WERI-Rb-1 (cell line): ENCODE data around the gene FHOD3.

Source experiments
- DNase-seq: peaks from one replicate; pipeline ENCODE4 v3.0.0-alpha.2; 2020
- H3K27ac ChIP-seq: fragments of 250-450 bp; sonication (Bioruptor Pico); 2 replicates; pipeline ENCODE4 v1.5.1; 2020; ENCODE audit warnings: mild to moderate bottlenecking, moderate library complexity
- H3K27me3 ChIP-seq: fragments of 250-450 bp; sonication (Bioruptor Pico); 2 replicates; pipeline ENCODE4 v1.5.1; 2021; ENCODE audit warnings: mild to moderate bottlenecking, low read depth, moderate library complexity; ENCODE audit not compliant: insufficient read depth, severe bottlenecking
- H3K36me3 ChIP-seq: fragments of 250-450 bp; sonication (Bioruptor Pico); 2 replicates; pipeline ENCODE4 v1.5.1; 2020; ENCODE audit warnings: mild to moderate bottlenecking, moderate library complexity
- H3K4me3 ChIP-seq: 2 replicates; pipeline ENCODE4 v1.5.1; 2011; ENCODE audit warnings: low read depth, mild to moderate bottlenecking, control low read depth, low read length
- H3K9me3 ChIP-seq: fragments of 250-450 bp; sonication (Bioruptor Pico); 2 replicates; pipeline ENCODE4 v1.5.1; 2021; ENCODE audit warnings: mild to moderate bottlenecking, moderate library complexity; ENCODE audit not compliant: severe bottlenecking
- CTCF ChIP-seq: IDR thresholded peaks from 2 replicates; pipeline ENCODE4 v1.5.1; 2011; ENCODE audit warnings: low read depth, mild to moderate bottlenecking, control low read depth, inconsistent platforms, low read length

Gene FHOD3

DNA sequence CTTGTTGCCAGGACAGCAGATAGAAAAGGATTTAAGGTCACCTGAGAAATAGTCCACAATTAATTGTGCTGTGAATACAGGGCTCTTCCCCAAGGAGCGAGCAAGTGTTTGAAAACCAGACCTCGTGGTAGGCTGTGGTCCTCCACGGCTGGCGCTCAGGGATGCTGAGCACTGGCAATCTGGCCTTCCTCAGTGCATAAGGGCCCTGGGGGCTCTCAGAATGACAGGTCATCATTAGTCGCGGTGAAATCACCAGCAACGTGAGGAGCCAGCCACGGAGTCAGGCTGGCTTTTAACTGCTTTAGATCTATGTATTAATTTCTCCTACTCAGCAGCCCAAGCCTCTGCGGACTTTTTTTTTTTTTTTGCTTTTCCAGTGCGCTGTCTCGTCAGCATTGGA is 148.5 kb downstream of the FHOD3 start:
- no peak overlapping the region for H3K4me3 ChIP-seq
- DNase-seq = no peak
- H3K27me3 ChIP-seq = no peaks in the 10 kb centered on the region
- no peaks in the 10 kb centered on the region for H3K9me3 ChIP-seq
- no peak for TF ChIP-seq CTCF
- H3K36me3 ChIP-seq = no peaks in the 10 kb centered on the region
- no peak overlapping the region for H3K27ac ChIP-seq

DNA sequence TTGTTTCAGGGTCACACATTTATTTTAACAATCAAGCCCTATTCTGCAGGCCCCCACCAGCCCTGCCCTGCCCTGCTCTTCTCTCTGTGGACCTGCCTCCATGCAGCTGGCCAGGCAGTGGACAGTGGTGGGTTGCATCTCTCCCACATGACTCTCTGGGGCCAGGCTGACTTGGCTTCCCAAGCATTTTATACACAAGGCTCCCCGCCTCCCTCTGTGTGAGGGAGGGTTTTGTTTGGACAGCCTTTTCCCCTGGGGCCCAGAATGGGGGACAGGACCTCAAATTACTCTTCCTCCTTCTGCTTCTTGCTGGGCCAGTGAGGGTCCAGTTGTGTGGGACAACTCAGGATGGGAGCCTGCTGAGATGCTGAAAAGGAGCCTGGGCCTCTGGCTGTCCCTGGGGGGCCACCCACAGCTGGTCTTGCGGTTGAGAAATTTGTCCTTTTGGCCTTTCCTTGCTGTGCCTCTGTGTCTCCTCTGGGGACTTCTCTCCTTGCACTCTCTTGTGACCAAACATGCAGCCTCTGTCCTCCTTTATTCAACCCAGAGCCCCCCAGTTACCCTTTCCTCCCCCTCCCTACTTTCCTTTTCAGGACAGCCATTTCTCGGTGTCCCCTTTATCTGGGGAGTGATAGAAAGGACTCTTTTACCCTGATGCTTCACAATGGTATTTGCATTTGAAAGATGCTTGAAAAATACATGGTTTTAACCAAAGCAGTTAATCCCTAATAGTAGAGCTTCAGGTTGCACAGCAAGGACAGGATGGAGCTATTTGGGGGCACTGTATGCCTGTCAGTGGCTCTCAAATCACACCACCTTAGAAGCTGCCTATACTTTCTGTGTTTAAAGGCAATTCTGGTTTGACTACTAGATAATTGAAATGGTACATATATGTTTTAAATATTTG is 151.1 kb downstream of the FHOD3 start:
- Histone ChIP-seq H3K36me3 (no peaks in the 10 kb centered on the region), H3K4me3 (no peak overlapping the region), H3K9me3 (no peaks in the 10 kb centered on the region), H3K27ac (no peak overlapping the region), H3K27me3 (no peaks in the 10 kb centered on the region)
- TF ChIP-seq CTCF = no peak
- no peak for DNase-seq

- Histone ChIP-seq H3K36me3 (no peaks in the 10 kb centered on the region), H3K27me3 (no peaks in the 10 kb centered on the region), H3K9me3 (no peaks in the 10 kb centered on the region), H3K4me3 (no peak overlapping the region), H3K27ac (no peak overlapping the region)
- DNase-seq = no peak
- no peak for TF ChIP-seq CTCF
Measured at GRCh38 chr18:36449451-36449850, 151.9 kb downstream of the FHOD3 start.

DNA sequence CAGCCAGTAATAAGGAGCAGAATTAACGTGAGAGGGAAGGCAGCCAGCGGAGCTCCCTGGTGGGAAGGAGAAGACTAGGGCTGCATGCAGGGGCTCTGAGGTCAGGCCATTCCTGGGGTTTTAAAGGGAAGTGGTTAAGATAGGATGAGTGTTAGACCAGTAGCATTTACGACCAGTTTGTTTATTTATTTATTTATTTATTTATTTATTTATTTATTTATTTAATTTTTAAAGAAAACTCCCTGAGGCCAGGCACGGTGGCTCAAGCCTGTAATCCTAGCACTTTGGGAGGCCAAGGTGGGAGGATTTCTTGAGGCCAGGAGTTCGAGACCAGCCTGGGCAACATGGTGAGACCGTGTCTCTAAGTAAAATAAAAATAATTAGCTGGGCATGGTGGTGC is 152.8 kb downstream of the FHOD3 start:
- H3K9me3 ChIP-seq = no peaks in the 10 kb centered on the region
- no peak for DNase-seq
- no peak overlapping the region for H3K27ac ChIP-seq
- no peak overlapping the region for H3K4me3 ChIP-seq
- TF ChIP-seq CTCF = no peak
- no peaks in the 10 kb centered on the region for H3K27me3 ChIP-seq
- H3K36me3 ChIP-seq = no peaks in the 10 kb centered on the region

DNA sequence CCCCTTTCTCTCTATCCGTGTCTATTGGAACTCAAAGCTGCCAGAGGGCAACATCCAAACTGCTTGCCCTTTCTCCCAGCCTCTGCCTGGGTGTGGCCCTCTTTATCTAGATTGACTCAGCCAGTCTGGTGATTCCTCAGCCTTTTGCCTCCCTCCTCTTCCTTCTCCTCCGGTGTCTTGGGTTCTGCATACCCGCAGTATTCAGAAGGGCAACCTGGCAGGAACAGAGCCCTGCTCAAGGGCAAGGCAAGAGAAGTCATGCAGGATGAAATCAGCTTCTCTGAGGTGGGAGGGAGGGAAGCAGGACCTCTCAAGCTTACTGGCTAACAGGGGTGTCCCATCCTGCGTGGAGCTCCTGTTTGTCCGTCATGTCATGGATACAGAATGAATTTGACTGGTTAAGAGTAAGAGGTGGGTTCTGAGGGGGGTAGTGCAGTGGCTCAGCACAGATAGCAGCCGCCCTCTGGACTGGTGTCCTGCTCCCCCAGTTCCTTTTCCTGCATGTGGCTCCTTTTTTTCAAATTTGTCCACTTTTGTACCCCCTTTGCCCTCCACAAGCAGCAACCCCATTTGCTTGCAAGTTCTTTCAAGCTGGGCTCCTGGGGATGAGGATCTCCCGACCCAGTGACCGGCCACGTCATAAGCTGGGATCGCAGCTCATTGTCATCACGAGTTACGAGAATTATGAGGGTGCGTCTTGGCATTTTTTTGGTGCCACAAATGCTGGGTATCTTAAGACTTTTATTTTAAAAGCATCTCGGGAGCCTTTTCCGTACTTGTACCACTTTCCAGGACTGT is 154.1 kb downstream of the FHOD3 start:
- Histone ChIP-seq H3K4me3 (no peak overlapping the region), H3K27me3 (no peaks in the 10 kb centered on the region), H3K36me3 (no peaks in the 10 kb centered on the region), H3K9me3 (no peaks in the 10 kb centered on the region), H3K27ac (no peak overlapping the region)
- no peak for TF ChIP-seq CTCF
- DNase-seq = no peak
